HG02981 (cell line): ENCODE data around the gene PET100.

ENCODE experiments used
- ATAC-seq: cut with Tn5 transposase; IDR thresholded peaks from one replicate; pipeline ENCODE4 v1.9.1; 2021; ENCODE audit warnings: mild to moderate bottlenecking, moderate library complexity; ENCODE audit not compliant: unreplicated experiment

Gene PET100

GRCh38 chr19:7611541-7612279, 17.9 kb upstream of the PET100 start:
- no peak for ATAC-seq

DNA sequence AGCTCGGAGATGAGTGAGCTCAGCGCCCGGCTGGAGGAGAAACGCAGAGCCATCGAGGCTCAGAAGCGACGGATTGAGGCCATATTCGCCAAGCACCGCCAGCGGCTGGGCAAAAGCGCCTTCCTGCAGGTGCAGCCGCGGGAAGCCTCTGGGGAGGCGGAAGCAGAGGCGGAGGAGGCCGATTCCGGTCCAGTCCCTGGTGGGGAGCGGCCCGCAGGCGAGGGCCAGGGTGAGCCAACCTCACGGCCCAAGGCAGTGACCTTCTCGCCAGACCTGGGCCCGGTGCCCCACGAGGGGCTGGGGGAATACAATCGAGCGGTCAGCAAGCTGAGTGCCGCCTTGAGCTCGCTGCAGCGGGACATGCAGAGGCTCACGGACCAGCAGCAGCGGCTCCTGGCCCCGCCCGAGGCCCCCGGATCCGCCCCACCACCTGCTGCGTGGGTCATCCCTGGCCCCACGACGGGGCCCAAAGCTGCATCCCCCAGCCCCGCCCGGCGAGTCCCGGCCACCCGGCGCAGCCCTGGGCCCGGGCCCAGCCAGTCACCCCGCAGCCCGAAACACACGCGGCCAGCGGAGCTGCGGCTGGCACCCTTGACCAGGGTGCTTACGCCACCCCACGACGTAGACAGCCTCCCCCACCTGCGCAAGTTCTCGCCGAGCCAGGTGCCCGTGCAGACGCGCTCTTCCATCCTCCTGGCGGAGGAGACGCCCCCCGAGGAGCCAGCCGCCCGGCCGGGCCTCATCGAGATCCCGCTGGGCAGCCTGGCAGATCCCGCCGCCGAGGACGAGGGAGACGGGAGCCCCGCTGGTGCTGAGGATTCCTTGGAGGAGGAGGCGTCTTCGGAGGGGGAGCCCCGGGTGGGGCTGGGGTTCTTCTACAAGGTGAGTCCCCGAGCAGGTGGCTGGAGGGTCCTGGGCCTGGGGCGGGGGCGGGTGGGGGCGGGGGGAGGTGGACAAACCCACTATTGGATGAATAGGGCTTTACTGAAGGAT, 17.0 kb upstream of the PET100 start:
- ATAC-seq = no peak

DNA sequence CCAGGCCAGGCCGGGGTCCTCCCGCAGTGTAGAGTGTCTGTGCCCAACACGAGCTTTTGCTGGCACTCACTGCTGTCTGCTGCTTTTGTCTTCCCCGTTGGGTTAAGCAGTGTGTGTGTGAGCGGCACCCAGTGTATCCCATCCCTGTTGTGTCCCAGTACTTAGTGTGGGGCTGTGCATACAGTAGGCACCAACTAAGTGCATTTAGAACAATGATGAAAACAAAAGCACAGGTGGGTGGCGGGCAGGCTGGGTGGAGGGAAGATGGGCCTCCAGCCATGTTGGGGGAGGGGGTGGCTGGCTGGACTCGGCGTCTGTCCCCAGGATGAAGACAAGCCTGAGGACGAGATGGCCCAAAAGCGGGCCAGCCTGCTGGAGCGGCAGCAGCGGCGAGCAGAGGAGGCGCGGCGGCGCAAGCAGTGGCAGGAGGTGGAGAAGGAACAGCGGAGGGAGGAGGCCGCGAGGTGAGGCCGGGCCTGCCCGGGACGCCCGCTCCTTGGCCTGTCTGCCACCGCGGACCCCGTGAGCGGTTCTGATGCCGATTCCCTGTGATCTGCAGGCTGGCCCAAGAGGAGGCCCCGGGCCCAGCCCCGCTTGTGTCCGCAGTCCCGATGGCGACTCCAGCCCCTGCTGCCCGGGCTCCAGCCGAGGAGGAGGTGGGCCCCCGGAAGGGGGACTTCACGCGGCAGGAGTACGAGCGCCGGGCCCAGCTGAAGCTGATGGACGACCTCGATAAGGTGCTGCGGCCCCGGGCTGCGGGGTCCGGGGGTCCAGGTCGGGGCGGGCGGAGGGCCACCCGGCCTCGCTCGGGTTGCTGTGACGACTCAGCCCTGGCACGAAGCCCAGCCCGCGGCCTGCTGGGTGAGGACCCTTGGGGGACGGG, 14.5 kb upstream of the PET100 start:
- ATAC-seq = no peak

DNA sequence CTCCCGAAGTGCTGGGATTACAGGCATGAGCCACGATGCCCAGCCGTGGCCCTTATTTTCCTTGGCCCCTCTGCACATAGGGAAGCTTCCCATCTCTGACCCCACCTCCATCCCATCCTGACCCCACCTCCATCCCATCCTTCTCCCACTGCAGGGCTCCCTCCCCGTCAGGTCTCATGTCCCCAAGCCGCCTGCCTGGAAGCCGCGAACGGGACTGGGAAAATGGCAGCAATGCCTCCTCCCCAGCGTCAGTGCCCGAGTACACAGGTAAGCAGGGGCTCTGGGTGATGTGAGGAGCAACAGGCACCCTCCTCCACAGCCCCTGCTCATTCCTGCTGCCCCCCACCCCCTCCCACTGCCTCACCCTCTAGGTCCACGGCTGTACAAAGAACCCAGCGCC, 12.4 kb upstream of the PET100 start:
- ATAC-seq = no peak

DNA sequence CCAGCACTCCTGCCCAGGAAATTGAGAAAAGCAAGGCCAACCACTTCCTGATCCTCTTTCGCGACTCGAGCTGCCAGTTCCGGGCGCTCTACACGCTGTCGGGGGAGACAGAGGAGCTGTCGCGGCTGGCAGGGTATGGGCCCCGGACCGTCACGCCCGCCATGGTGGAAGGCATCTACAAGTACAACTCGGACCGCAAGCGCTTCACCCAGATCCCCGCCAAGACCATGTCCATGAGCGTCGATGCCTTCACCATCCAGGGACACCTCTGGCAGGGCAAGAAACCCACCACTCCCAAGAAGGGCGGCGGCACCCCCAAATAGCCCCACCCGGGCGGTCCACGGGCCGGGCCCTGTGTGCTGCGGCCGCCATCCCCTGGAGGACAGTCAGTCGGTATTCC, 11.9 kb upstream of the PET100 start:
- ATAC-seq = no peak

- no peak for ATAC-seq
Measured at GRCh38 chr19:7618348-7618747, 11.2 kb upstream of the PET100 start.

GRCh38 chr19:7618771-7619510, 10.7 kb upstream of the PET100 start:
- no peak for ATAC-seq

- ATAC-seq = no peak
Measured at GRCh38 chr19:7619671-7620441, 9.7 kb upstream of the PET100 start.

GRCh38 chr19:7620442-7621412, 8.9 kb upstream of the PET100 start:
- ATAC-seq = no peak

DNA sequence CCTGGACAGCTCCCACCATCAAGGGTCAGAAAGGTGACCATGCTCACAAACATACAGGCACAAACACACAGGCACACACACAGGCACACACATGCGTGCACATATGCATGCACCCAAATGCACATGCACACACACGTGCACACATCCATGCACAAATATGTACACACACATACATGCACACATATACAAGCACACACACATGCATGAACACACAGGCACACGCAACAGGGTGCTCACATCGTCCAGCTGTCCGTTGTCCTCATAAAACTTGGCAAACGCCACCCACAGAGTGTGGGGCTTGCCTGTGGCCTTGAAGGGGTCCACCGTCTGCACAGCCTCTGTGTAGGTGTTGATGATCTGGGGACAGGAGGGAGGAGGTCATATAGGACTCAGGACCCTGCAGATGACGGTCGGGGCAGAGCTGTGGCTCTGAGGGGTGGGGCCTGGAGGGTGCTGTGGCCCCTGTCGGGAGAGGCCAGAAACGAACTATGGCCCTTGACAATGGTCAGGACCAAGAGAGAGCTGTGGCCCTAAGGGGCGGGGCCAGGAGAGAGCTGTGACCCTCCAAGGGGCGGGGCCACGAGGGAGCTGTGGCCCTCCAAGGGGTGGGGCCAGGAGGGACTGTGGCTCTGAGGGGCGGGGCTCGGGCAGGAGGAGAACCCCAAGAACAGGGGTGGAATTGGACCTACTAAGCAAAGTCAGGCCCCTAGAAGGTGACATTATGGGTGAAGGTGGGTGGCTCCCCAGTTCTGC, 6.5 kb upstream of the PET100 start:
- no peak for ATAC-seq

- no peak for ATAC-seq
Measured at GRCh38 chr19:7623725-7624603, 5.6 kb upstream of the PET100 start.

- no peak for ATAC-seq
Measured at GRCh38 chr19:7624810-7625209, 4.8 kb upstream of the PET100 start.

DNA sequence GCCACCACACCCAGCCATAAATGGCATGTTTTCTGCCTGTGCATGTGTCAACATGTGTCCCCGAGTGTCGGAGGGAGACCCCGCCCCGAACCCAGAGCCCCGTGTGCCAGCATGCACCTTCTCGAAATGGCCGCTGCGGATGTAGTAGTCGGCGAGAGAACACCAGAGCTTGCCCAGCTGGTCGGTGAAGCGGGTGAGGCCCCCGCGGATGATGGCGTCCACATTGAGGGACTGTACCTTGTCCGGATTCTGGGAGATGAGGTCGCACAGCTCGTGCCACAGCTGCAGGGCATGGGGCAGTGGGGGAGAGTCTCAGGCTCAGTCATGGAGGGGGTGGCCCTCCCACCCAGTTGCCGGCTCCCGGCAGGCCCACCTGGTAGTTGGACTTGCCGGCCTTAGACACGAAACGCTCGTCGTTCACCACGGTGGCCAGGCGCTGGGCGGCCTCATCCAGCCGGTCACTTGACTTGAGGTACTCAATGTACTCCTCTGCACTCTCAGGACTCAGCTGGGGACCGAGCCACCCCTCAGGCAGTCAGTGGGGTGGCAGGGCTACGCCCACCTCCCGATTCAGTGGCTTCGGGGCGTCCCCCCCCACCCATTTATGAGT, 3.7 kb upstream of the PET100 start:
- no peak for ATAC-seq

- no peak for ATAC-seq
Measured at GRCh38 chr19:7627166-7627565, 2.4 kb upstream of the PET100 start.

DNA sequence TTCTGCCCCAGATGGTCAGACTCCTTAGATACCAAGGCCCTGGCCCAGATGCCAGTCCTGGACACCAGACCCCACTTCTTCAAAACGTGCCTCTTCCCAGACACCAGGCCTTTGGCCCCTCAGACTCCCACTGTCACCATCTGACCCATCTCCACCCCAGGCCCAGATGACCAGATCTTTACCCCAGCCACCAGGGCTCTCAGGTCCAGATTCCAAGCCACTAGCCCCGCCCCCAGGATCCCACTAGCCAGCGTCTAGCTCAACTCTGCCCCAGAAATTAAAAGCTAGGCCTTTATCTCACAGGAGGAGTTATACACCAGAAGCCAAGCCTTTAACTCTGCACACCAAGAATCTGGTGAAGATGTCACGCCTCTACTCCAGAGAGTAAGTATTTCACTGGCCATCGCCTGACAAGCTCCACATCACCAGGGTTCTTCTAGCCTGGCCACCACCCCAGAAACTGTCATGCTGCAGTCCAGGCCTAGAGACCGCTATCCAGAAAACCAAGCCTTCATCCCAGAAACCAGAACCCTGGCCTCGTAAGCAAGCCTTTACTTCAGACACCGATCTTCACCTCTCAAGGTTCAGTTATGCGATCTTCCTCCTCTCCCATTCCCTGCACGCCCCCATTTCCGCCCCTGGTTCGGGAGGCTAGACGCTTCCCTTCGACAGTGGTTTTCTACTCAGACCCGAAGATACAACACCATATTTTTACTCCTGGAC, 843 bp upstream of the PET100 start:
- ATAC-seq = no peak

DNA sequence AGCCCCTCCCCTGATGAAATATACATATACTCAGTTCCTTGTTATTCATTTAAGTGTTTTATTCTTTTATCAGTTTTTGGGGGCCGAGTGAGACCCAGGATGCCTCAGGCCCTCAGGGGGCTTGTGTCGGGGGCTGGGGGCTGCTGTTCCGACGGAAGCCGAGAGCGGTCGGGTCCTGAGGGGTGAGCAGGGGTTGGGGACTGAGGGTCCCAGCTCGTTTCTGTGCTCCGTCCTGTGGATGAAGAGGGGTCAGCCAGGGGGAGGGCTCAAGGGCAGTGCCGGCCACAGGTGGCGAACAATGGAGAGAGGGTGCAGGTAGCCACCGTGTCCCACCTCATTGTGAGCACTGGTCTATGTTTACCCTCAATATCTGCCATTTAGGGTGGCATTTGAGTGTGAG, 2.0 kb downstream of the PET100 start:
- no peak for ATAC-seq
